B cell (primary cell): ENCODE results near the gene ZFC3H1. TPM values are rescaled to one million over a fixed set of nuclear protein-coding genes. Genes with fewer than 3 reads are reported as not detected.

Source experiments
- ATAC-seq: fragments of 200-7000 bp; cut with Tn5 transposase; one replicate; pipeline ENCODE4 v1.10.0; 2021; ENCODE audit warnings: low read depth, mild to moderate bottlenecking, moderate number of reproducible peaks, moderate library complexity
- CTCF ChIA-PET: fragments of 350-600 bp; sonication (Branson Sonifier 250); formaldehyde crosslinking; loops from one replicate; lab custom pipeline; 2021; ENCODE audit warnings: antibody characterized with exemption, inconsistent platforms; lab: Charles Lee
- POLR2A ChIA-PET: fragments of 350-600 bp; sonication (Branson Sonifier 250); formaldehyde crosslinking; loops from one replicate; lab custom pipeline; 2021; ENCODE audit warnings: antibody characterized with exemption; lab: Charles Lee
- DNase-seq: peaks from one replicate; pipeline ENCODE4 v3.0.0; 2013
- H2AFZ ChIP-seq: 2 replicates; pipeline ENCODE4 v1.6.1; 2012; ENCODE audit warnings: mild to moderate bottlenecking, low read depth, low read length; ENCODE audit not compliant: insufficient read depth, poor library complexity, severe bottlenecking
- H3K27ac ChIP-seq, 2 donors: 1 replicate in 1 of 2; 2 replicates in 1 of 2; pipeline ENCODE4 v1.5.1; 2012 to 2013; ENCODE audit warnings: low read length in 2 of 2, mild to moderate bottlenecking in 2 of 2, moderate library complexity in 1 of 2
- H3K27me3 ChIP-seq, 4 experiments: fragments of 200-600 bp in 1 of 4; sonication (generic) in 1 of 4; replicated peaks in 1 of 4; 1 replicate in 2 of 4; 2 replicates in 2 of 4; pipeline versions ENCODE4 v1.6.1 to v1.7.0; 2013 to 2016; ENCODE audit warnings: low read length in 3 of 4, mild to moderate bottlenecking in 2 of 4, mixed read lengths in 1 of 4, moderate library complexity in 1 of 4; ENCODE audit not compliant: insufficient read depth in 4 of 4, control insufficient read depth in 3 of 4; ENCODE audit errors: control extremely low read depth in 1 of 4
- H3K36me3 ChIP-seq, 2 experiments: replicated peaks in 1 of 2; 1 replicate in 1 of 2; 2 replicates in 1 of 2; pipeline versions ENCODE4 v1.6.1 to v1.7.1; 2013; ENCODE audit warnings: low read length in 1 of 2; ENCODE audit not compliant: insufficient read depth in 2 of 2, control insufficient read depth in 1 of 2; ENCODE audit errors: control extremely low read depth in 1 of 2, extremely low read depth in 1 of 2
- H3K4me1 ChIP-seq, 2 donors: fragments of 200-600 bp in 1 of 2; sonication (generic) in 1 of 2; 1 replicate in 1 of 2; 2 replicates in 1 of 2; pipeline versions ENCODE4 v1.5.1 to v1.6.1; 2013 to 2017; ENCODE audit warnings: low read length in 2 of 2; ENCODE audit not compliant: control insufficient read depth in 2 of 2, insufficient read depth in 2 of 2
- H3K4me2 ChIP-seq: replicated peaks from 2 replicates; pipeline ENCODE3; 2012; ENCODE audit warnings: mild to moderate bottlenecking, low read depth, low read length; ENCODE audit not compliant: poor library complexity, severe bottlenecking
- H3K4me3 ChIP-seq, 5 experiments: fragments of 200-600 bp in 1 of 5; sonication (generic) in 1 of 5; 1 replicate in 3 of 5; 2 replicates in 2 of 5; pipeline versions ENCODE4 v1.5.1 to v1.7.0; 2011 to 2016; ENCODE audit warnings: low read length in 4 of 5, mild to moderate bottlenecking in 4 of 5, low read depth in 2 of 5, control low read depth in 1 of 5, moderate library complexity in 1 of 5; ENCODE audit not compliant: insufficient read depth in 1 of 5; ENCODE audit errors: control extremely low read depth in 1 of 5, extremely low read depth in 1 of 5
- H3K79me2 ChIP-seq: fragments of 200-600 bp; sonication (generic); one replicate; pipeline ENCODE4 v1.6.0; 2016; ENCODE audit warnings: low read length; ENCODE audit not compliant: control insufficient read depth, insufficient read depth
- H3K9ac ChIP-seq: fragments of 200-600 bp; sonication (generic); 2 replicates; pipeline ENCODE4 v1.6.1; 2017; ENCODE audit warnings: mild to moderate bottlenecking, low read length, moderate library complexity
- H3K9me3 ChIP-seq, 3 donors: one replicate each; pipeline versions ENCODE4 v1.6.1 to v1.7.1; 2013; ENCODE audit warnings: low read length in 2 of 3; ENCODE audit not compliant: control insufficient read depth in 2 of 3, insufficient read depth in 1 of 3; ENCODE audit errors: control extremely low read depth in 1 of 3
- H4K20me1 ChIP-seq: 2 replicates; pipeline ENCODE4 v1.6.0; 2012; ENCODE audit warnings: mild to moderate bottlenecking, low read length; ENCODE audit not compliant: insufficient read depth, control insufficient read depth, poor library complexity, severe bottlenecking
- H3K27ac Mint-ChIP-seq: one replicate; pipeline ENCODE4 v1.8.0; 2021; ENCODE audit warnings: mixed read lengths
- H3K27me3 Mint-ChIP-seq: one replicate; pipeline ENCODE4 v1.8.0; 2021; ENCODE audit warnings: mixed read lengths
- H3K4me1 Mint-ChIP-seq: one replicate; pipeline ENCODE4 v1.8.0; 2021; ENCODE audit warnings: mixed read lengths
- H3K4me3 Mint-ChIP-seq: one replicate; pipeline ENCODE4 v1.8.0; 2021; ENCODE audit warnings: mixed read lengths
- H3K9me3 Mint-ChIP-seq: one replicate; pipeline ENCODE4 v1.8.0; 2022; ENCODE audit warnings: mixed read lengths; ENCODE audit not compliant: insufficient read depth
- CTCF ChIP-seq: fragments of 200-600 bp; IDR thresholded peaks from one replicate; pipeline ENCODE4 v1.8.0; 2022; ENCODE audit warnings: antibody characterized with exemption, mild to moderate bottlenecking
- EZH2 ChIP-seq: IDR thresholded peaks from 2 replicates; pipeline ENCODE4 v1.6.1; 2012; ENCODE audit warnings: borderline replicate concordance, low read depth, mild to moderate bottlenecking, moderate library complexity, low read length; ENCODE audit not compliant: insufficient read depth, poor library complexity, severe bottlenecking
- WGBS: methylation state at CpG from one replicate; pipeline ENCODE4 v1.1.5; 2013; ENCODE audit warnings: missing lambda C conversion rate; ENCODE audit not compliant: insufficient coverage; 5-methylcytosine and 5-hydroxymethylcytosine counted together
- intact Hi-C: fragments of 100-400 bp; cut with micrococcal nuclease; formaldehyde crosslinking; loops from one replicate; pipeline ENCODE4 v1.10.0; 2022
- polyA plus RNA-seq: library from polyadenylated mRNA; depleted of rRNA; stranded (reverse); fragments of >200 nt; gene quantifications from 2 replicates; pipeline ENCODE4 v1.2.3, GENCODE V29; 2012
- total RNA-seq, 2 donors: library from RNA; stranded (reverse); fragments of 120-200 nt in 1 of 2; gene quantifications; 1 replicate in 1 of 2; 2 replicates in 1 of 2; pipeline versions ENCODE4 v1.2.3 to v1.2.4, GENCODE V29; 2013 to 2022

ZFC3H1 gene
- total and polyA plus RNA-seq, 2 donors (not counting 1 experiment from before 2014, with no cell fraction given) = 55.9 to 141 TPM

- Histone ChIP-seq H3K4me1 (peaks cover 0 to 7% of the 10 kb centered on the region in 2 donors), H3K4me3 (no peak overlapping the region), H3K36me3 (peaks cover 27 to 86% of the 10 kb centered on the region in 2 experiments), H3K79me2 (peaks cover 4% of the 10 kb centered on the region), H2AFZ (no peak overlapping the region), H3K27ac (no peak overlapping the region), H4K20me1 (no peaks in the 10 kb centered on the region), H3K9ac (no peak overlapping the region), H3K4me2 (no peak overlapping the region), H3K27me3 (no peaks in the 10 kb centered on the region), H3K9me3 (no peaks in the 10 kb centered on the region)
- Mint-ChIP-seq H3K4me1 (peaks cover 15% of the 10 kb centered on the region), H3K27ac (no peak overlapping the region), H3K9me3 (no peaks in the 10 kb centered on the region), H3K4me3 (no peak overlapping the region), H3K27me3 (no peaks in the 10 kb centered on the region)
- WGBS = 100% methylated on average over 2 of the region's 2 CpGs
- POLR2A ChIA-PET = interaction anchor here (0.7 kb wide), 2 partner anchors 42 to 161 kb away, joined by 3 to 4 read pairs; no protein-coding TSS in a partner anchor
- DNase-seq = no peak
- intact Hi-C loops = loop anchor here (5.0 kb wide), 1 partner anchor 35 kb away; the partner anchor contains the start of genes THAP2 and ZFC3H1
- ATAC-seq = no peak
- TF ChIP-seq EZH2 (no peak), CTCF (no peak)
- CTCF ChIA-PET = interaction anchor here (0.8 to 3.1 kb wide), 5 partner anchors 9 to 120 kb away, joined by 3 to 28 read pairs (median 5); no protein-coding TSS in a partner anchor
Measured at GRCh38 chr12:71627438-71628002, 36.1 kb downstream of the ZFC3H1 start.

GRCh38 chr12:71626768-71627167 is 36.9 kb downstream of the ZFC3H1 start:
- Histone ChIP-seq H3K9ac (no peak overlapping the region), H3K36me3 (peaks cover 30 to 86% of the 10 kb centered on the region in 2 experiments), H3K4me1 (peaks cover 0 to 7% of the 10 kb centered on the region in 2 donors), H3K9me3 (no peaks in the 10 kb centered on the region), H4K20me1 (no peaks in the 10 kb centered on the region), H2AFZ (no peak overlapping the region), H3K79me2 (peaks cover 4% of the 10 kb centered on the region), H3K4me3 (no peak overlapping the region), H3K27ac (peak overlapping the region in 1 of 2 donors; percentile 43), H3K4me2 (no peak overlapping the region), H3K27me3 (no peaks in the 10 kb centered on the region)
- Mint-ChIP-seq H3K27ac (no peak overlapping the region), H3K4me3 (no peak overlapping the region), H3K27me3 (no peaks in the 10 kb centered on the region), H3K9me3 (no peaks in the 10 kb centered on the region), H3K4me1 (peaks cover 18% of the 10 kb centered on the region)
- ChIA-PET POLR2A (interaction anchor here (0.6 to 0.7 kb wide), 2 partner anchors 43 to 241 kb away, joined by 3 to 4 read pairs; no protein-coding TSS in a partner anchor), CTCF (interaction anchor here (0.8 to 3.1 kb wide), 7 partner anchors 8 to 220 kb away, joined by 3 to 28 read pairs (median 5); no protein-coding TSS in a partner anchor)
- no peak for TF ChIP-seq EZH2
- TF ChIP-seq CTCF = no peak
- intact Hi-C loops = loop anchor here (1.0 to 5.0 kb wide), 2 partner anchors 36 to 121 kb away; partner anchors contain the start of genes THAP2 and ZFC3H1
- WGBS = no CpG with 5 or more reads among the region's 3 CpGs
- DNase-seq (no peak), ATAC-seq (no peak)
